Pons (tissue), 1 donor: ENCODE data around the gene GALK1.

Experiments used
- DNase-seq: peaks from one replicate; pipeline ENCODE4 v3.0.0-alpha.2; 2016; ENCODE audit warnings: low spot score

GALK1 gene

GRCh38 chr17:75724016-75725003, 40.7 kb downstream of the GALK1 start:
- DNase-seq, result no peak

- DNase-seq, result no peak
Observed at GRCh38 chr17:75723171-75723930, 41.6 kb downstream of the GALK1 start.

DNA sequence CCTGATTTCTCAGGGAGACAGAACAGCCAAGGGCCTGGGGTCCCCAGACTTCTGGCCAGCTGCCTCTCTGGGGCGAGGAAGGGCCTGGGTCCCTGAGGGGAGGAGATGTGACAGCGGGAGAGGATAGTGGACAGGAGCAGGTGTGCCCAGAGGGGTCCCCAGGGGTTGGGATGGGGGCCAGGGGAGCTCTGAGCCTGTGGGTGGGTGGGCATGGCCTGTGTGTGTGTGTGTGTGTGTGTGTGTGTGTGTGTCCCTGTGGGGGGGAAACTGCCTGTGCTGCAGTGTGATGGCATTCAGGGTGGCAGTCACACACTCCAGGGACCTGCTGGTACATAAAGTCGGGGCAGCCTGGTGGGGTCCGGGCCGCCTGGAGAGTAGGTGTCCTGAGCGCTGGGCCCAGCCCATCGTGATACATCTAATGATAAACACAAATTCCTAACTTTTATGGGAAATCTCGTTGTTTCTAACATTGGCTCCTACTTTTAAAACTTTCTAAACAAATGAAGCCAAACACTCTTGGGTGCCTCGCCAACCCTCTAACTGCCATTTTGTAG, 42.4 kb downstream of the GALK1 start:
- DNase-seq, result no peak

GRCh38 chr17:75722076-75722475, 42.9 kb downstream of the GALK1 start:
- no peak for DNase-seq

DNA sequence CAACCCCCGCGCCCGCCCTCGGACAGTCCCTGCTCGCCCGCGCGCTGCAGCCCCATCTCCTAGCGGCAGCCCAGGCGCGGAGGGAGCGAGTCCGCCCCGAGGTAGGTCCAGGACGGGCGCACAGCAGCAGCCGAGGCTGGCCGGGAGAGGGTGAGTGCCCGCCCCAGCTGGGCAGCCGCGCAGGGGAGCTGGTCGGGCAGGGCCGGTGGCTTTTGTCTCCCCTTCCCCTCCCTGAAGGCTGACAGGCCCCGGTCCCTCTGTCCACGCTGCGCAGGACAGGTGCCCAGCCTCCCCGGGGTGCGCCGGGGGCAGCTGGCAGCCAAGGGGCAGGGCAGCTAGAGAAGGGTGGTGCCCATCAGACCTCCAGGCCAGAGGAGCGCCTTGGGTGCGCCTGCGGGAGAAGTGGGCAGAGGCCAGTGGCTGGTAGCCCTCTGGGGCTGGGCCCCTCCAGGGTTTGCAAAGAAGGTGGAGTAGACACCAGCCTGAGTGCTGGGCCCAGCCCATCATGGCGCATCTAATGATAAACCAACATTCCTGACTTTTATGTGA, 43.5 kb downstream of the GALK1 start:
- no peak for DNase-seq

DNA sequence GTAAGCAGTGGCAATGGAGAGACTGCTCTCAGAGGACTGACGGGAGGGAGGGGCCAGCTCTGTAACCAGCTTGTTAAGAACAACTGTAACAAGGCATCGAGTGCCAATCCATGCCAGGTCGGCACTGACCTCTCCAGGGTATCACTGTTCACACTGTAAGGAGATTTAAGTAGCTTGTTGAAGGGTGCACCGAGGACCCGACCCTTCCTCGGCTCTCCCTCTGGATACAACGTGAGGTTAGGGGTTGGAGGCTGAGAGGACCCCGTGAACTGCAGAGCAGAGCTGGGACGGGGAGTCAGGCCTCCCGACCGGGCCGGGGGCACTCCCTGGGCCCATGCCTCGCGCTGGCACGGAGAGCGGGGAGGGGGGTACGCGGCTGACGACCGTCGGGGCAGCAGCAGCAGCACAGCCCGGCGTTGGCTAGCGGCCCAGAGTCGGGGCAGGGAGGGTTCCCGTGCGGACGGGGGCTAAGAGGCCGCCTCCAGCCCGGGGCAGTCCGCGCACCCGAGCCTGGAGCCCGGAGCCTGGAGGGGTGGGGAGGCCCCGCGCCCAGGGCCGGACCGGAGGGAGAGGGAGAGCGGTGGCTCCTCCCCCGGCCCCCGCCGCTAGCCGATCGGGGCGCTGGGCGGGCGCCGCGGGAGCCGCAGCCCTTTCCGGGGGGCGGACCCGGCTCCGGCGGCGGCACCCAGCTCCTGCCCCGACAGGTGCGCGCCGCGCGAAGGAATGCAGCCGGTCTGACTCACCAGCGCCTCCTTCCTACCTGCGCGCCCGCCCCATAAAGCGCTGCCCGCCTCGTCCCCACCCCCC, 44.1 kb downstream of the GALK1 start, which contains the start of gene ITGB4:
Gene ITGB4, plus strand, starts transcription at position 804 of the 807 bp plus-strand sequence. CDS start 3,245 bp downstream, outside the sequence.
- DNase-seq, result no peak

DNA sequence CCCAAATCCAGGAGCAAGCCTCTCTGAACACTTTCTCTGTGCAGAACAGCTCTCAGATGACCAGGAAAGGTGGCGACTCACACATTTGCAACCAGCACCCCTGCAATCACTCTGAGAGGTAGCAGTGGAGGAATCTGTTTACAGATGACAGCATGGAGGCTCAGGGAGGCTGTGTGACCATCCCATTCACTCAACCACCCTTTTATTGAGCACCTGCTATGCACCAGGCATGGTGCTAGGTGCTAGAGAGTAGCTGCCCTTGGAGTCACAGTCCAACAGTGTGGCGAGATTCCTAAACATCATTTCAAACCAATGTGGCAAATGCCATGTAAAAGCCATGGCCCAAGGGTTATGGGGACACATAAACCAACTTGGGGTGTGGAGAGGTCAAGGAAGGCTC, 45.3 kb downstream of the GALK1 start:
- no peak for DNase-seq

GRCh38 chr17:75712446-75712845, 52.5 kb downstream of the GALK1 start:
- no peak for DNase-seq
